ENCODE data around the gene PGLYRP4.

Gene PGLYRP4

DNA sequence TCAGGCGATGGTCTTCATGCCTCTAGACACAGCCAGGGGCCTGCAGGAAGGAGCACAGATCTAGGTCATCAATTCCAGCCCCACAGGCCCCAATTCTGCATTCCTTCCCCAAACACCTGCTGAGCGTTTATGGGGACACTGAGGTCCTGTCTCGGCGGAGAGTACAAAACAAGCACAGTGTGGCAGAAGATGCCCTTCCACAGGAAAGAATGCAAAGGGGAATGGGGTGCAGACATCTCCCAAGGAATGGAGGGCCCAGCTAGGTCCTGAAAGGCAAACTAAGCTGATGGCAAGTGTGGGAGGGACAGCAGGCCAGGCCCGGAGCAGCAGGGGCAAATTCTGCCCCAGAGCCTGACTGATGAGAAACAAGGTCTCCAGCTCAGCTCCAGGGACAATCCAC, 45.8 kb upstream of the PGLYRP4 start:
- TF ChIP-seq, protein P1, sequence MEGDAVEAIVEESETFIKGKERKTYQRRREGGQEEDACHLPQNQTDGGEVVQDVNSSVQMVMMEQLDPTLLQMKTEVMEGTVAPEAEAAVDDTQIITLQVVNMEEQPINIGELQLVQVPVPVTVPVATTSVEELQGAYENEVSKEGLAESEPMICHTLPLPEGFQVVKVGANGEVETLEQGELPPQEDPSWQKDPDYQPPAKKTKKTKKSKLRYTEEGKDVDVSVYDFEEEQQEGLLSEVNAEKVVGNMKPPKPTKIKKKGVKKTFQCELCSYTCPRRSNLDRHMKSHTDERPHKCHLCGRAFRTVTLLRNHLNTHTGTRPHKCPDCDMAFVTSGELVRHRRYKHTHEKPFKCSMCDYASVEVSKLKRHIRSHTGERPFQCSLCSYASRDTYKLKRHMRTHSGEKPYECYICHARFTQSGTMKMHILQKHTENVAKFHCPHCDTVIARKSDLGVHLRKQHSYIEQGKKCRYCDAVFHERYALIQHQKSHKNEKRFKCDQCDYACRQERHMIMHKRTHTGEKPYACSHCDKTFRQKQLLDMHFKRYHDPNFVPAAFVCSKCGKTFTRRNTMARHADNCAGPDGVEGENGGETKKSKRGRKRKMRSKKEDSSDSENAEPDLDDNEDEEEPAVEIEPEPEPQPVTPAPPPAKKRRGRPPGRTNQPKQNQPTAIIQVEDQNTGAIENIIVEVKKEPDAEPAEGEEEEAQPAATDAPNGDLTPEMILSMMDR (conservative IDR thresholded peaks at IDR 0.05; ENCODE audit: low read length), result no peak
- no peak overlapping the region for H3K4me3 ChIP-seq (ENCODE audit: low read length)
- no peak for DNase-seq (ENCODE audit: low read depth)

DNA sequence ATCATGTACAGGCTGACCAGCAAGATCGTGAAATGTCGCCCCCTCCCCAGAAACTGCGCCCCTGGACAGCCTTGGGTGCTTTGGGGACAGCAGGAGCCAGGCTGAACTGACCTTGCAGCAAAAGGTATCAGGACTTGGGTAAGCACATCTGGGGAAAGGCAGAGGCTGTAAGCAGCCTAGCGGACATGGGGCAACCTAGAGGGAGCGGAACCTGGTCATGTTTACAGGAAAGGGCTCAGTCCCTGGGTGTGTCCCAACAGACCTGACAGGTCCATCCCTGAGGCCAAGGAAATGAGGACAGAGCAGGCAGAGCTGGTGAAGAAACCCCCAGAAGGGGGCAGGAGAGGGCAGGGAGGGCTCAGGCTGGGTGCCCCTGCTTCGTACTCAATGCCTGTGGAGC, 45.3 kb upstream of the PGLYRP4 start:
- TF ChIP-seq, protein P1 (conservative IDR thresholded peaks at IDR 0.05; ENCODE audit: low read length), result no peak
- H3K4me3 ChIP-seq (ENCODE audit: low read length), result no peak overlapping the region
- DNase-seq (ENCODE audit: low read depth), result no peak

DNA sequence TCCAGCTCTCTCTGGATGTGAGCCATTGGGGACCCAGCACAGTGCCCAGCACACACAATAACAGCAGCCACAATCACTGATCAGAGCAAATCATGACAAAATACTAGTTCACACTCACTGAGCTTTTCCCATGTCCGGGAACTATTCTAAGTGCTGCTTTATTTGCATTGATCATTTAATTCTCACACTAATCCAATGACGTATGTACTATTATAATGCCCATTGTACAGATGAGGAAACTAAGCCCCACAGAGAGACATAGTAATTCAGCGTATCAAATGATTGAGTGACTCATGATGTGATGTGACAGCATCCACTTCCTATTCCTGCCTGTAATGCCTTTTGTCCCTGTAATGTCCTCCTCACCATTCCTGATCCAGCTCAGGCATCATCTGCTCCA, 44.2 kb upstream of the PGLYRP4 start:
- no peak overlapping the region for H3K4me3 ChIP-seq (ENCODE audit: low read length)
- TF ChIP-seq, protein P1 (conservative IDR thresholded peaks at IDR 0.05; ENCODE audit: low read length), result no peak
- DNase-seq (ENCODE audit: low read depth), result no peak

DNA sequence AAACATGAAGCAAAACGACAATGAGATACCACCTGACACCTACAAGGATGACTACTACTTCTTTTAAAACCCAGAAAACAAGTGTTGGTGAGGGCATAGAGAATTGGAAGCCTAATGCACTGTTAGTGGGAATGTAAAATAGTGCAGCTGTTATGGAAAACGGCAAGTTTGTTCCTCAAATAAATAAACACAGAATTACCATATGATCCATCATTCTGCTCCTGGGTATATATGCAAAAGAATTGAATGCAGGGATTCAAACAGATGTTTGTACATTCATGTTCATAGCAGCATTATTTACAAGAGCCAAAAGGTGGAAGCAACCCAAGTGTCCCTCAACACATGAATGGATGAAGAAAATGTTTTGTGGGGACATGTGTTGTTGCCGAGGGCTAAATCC, 43.6 kb upstream of the PGLYRP4 start:
- TF ChIP-seq, protein P1 (conservative IDR thresholded peaks at IDR 0.05; ENCODE audit: low read length), result no peak
- DNase-seq (ENCODE audit: low read depth), result no peak

DNA sequence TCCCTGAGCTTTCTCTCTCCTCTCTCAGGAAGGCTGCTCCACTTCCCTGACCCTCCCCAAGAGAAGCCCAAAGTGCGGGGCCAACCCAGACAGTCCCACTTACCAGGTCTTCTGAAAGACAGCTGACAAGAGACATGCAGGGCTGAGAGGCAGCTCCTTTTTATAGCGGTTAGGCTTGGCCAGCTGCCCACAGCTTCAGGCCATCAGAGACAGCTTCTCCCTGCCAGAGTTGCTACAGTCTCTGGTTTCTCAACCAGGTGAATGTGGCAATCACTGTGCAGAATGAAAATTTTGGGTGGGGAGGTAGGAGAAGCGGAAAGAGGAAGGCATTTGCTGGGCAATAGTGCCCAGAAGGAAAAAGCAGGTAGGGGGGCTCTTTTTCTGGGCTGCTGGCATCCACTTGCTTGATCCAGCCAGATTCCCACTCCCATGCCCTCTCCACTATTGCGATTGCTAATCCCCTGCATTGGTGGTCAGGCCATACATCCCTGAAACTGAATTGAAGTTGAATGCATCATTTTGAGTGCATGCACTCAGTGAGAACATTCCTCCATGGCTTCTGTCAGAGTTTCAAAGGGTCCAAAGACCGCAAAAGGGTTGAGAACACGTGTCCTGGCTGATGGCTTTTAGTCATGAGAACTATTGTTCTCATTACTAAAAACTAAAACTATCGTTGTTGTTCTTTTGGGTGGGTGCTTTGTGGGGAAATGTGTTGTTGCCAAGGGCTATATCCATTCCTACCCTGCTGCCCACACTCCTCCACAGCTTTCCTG, 42.5 kb upstream of the PGLYRP4 start, which contains the start of gene S100A8:
TSS of gene S100A8 (minus strand) at position 136 of the 773 bp plus-strand sequence. CDS start 538 bp downstream, outside the sequence.
- TF ChIP-seq, protein P1 (conservative IDR thresholded peaks at IDR 0.05; ENCODE audit: low read length), result no peak
- DNase-seq (ENCODE audit: low read depth), result no peak
- no peak within 1 kb of the TSS for H3K4me3 ChIP-seq (ENCODE audit: low read length)

More for the DNA sequence above, 43.6 kb upstream of the PGLYRP4 start:
- no peak overlapping the region for H3K4me3 ChIP-seq (ENCODE audit: low read length)

DNA sequence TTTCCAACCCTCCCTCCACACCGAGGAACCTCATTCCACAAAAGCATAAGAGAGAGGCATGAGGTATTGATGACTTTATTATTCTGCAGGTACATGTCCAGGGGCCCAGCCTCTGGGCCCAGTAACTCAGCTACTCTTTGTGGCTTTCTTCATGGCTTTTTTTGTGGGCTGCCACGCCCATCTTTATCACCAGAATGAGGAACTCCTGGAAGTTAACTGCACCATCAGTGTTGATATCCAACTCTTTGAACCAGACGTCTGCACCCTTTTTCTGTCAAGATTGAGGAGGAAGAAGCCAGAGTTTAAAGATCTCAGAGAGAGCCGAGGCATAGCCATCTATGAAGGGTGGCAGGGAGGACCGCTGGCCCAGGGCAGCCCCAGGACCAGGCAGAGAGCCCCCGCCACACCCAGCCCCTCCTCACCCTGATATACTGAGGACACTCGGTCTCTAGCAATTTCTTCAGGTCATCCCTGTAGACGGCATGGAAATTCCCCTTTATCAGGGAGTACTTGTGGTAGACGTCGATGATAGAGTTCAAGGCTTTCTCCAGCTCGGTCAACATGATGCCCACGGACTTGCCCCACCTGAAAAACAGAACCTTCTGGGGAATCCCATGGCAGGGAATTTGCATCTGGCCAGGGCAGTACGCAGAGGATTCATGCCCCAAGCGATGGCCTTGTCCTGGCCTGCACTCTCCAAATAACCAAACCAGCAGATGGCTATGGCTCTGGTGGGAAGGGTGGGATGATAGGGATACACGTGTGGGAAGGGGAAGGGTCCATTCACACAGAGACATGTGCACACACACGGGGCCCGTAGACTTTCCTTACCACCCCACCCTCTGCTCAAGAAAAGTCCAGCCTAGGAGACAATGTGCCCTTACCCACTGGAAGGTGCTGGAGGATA, 41.6 kb upstream of the PGLYRP4 start:
- no peak overlapping the region for H3K4me3 ChIP-seq (ENCODE audit: low read length)
- no peak for DNase-seq (ENCODE audit: low read depth)
- TF ChIP-seq, protein P1 (conservative IDR thresholded peaks at IDR 0.05; ENCODE audit: low read length), result no peak
